Upper lobe of left lung (tissue), 6 donors: ENCODE results near the gene KRIT1. TPM values are rescaled to one million over a fixed set of nuclear protein-coding genes. Genes with fewer than 3 reads are reported as not detected.

Experiments
- ATAC-seq, 2 donors: fragments of 200-7000 bp; cut with Tn5 transposase; one replicate each; pipeline ENCODE4 v1.9.1; 2022; ENCODE audit warnings: mild to moderate bottlenecking in 2 of 2, moderate library complexity in 2 of 2; ENCODE audit not compliant: low FRiP score in 2 of 2
- DNase-seq, 2 donors: peaks; one replicate each; pipeline ENCODE4 v3.0.0-alpha.2; 2019 to 2020
- H3K27ac ChIP-seq, 4 donors: fragments of 200-600 bp; sonication (generic); one replicate each; pipeline ENCODE4 v1.5.1; 2016 to 2019
- H3K27me3 ChIP-seq, 4 donors: fragments of 200-600 bp; sonication (generic); one replicate each; pipeline ENCODE4 v1.5.1; 2017 to 2019
- H3K36me3 ChIP-seq, 4 donors: fragments of 200-600 bp; sonication (generic); one replicate each; pipeline ENCODE4 v1.5.1; 2016 to 2019
- H3K4me1 ChIP-seq, 4 donors: fragments of 200-600 bp; sonication (generic); one replicate each; pipeline ENCODE4 v1.5.1; 2018 to 2019
- H3K4me3 ChIP-seq, 4 donors: fragments of 200-600 bp; sonication (generic); one replicate each; pipeline ENCODE4 v1.5.1; 2017 to 2019; ENCODE audit warnings: mild to moderate bottlenecking in 2 of 4, moderate library complexity in 1 of 4
- H3K9me3 ChIP-seq, 4 donors: fragments of 200-600 bp; sonication (generic); one replicate each; pipeline ENCODE4 v1.5.1; 2018 to 2019
- EP300 ChIP-seq, 4 donors: sonication (generic); formaldehyde crosslinking; IDR thresholded peaks; one replicate each; pipeline ENCODE4 v1.5.1; 2017; ENCODE audit warnings: antibody characterized with exemption in 4 of 4, control low read depth in 2 of 4
- POLR2A ChIP-seq, 4 donors: fragments of 450-650 bp; IDR thresholded peaks; one replicate each; pipeline ENCODE4 v1.5.1; 2016 to 2017; ENCODE audit warnings: antibody characterized with exemption in 4 of 4, mild to moderate bottlenecking in 2 of 4
- POLR2AphosphoS5 ChIP-seq, 2 donors: sonication (generic); formaldehyde crosslinking; IDR thresholded peaks; one replicate each; pipeline ENCODE4 v1.5.1; 2017; ENCODE audit warnings: antibody characterized with exemption in 2 of 2
- WGBS, 2 donors: methylation state at CpG; one replicate each; pipeline ENCODE4 v1.1.5; 2017 to 2018; 5-methylcytosine and 5-hydroxymethylcytosine counted together
- small RNA-seq, 4 donors: library from RNA; depleted of rRNA; stranded (forward); fragments of <200 nt; gene quantifications; one replicate each; pipeline ENCODE3, GENCODE V24; 2016
- total RNA-seq, 6 donors: library from RNA; depleted of rRNA in 4 of 6; stranded (reverse); fragments of >200 nt in 4 of 6; gene quantifications; one replicate each; pipeline versions ENCODE4 v1.1.0 to v1.2.1, GENCODE V29; 2016 to 2021
- TF ChIP-seq, protein P1 (sequence below), 6 experiments: fragments of 450-650 bp in 4 of 6; fragments of 200-600 bp in 2 of 6; sonication (generic) in 2 of 6; IDR thresholded peaks; one replicate each; pipeline ENCODE4 v1.5.1; 2016 to 2019; ENCODE audit warnings: antibody characterized with exemption in 6 of 6
- donor health status: DM: no; HTN: no; CAD: no; lungs with moderate emphysema.
- donor health status: DM: no; HTN: yes; CAD: no; lungs with severe emphysema.

The KRIT1 gene
- total RNA-seq, 6 donors from 2014 or later: 36.8 to 173 (median 56.2) TPM

DNA sequence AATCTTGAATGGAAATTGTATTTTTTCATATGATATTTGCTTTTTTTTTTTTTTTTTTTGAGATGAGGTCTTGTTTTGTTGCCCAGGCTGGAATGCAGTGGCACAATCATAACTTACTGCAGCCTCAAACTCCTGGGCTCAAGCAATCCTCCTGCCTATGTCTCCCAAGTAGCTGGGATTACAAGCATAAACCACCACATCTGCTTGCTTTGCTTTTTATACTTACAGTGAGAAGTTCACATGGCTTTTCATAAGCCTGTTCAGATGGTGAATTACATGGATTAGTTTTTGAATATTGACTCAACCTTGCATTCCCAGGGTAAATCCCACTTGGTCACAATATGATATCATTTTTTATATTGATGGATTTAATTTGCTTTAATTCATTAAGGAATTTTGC is 88.7 kb downstream of the KRIT1 start:
- Histone ChIP-seq H3K9me3 (no peaks in the 10 kb centered on the region), H3K4me1 (no peaks in the 10 kb centered on the region), H3K27ac (no peak overlapping the region), H3K36me3 (no peaks in the 10 kb centered on the region), H3K27me3 (no peaks in the 10 kb centered on the region), H3K4me3 (no peak overlapping the region)
- ATAC-seq (no peak), DNase-seq (no peak)
- TF ChIP-seq EP300 (IDR thresholded peaks at IDR 0.05): no peak
- TF ChIP-seq, protein P1, sequence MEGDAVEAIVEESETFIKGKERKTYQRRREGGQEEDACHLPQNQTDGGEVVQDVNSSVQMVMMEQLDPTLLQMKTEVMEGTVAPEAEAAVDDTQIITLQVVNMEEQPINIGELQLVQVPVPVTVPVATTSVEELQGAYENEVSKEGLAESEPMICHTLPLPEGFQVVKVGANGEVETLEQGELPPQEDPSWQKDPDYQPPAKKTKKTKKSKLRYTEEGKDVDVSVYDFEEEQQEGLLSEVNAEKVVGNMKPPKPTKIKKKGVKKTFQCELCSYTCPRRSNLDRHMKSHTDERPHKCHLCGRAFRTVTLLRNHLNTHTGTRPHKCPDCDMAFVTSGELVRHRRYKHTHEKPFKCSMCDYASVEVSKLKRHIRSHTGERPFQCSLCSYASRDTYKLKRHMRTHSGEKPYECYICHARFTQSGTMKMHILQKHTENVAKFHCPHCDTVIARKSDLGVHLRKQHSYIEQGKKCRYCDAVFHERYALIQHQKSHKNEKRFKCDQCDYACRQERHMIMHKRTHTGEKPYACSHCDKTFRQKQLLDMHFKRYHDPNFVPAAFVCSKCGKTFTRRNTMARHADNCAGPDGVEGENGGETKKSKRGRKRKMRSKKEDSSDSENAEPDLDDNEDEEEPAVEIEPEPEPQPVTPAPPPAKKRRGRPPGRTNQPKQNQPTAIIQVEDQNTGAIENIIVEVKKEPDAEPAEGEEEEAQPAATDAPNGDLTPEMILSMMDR (IDR thresholded peaks at IDR 0.05): no peak
- no peak for TF ChIP-seq POLR2A (IDR thresholded peaks at IDR 0.05)
- no peak for TF ChIP-seq POLR2AphosphoS5 (IDR thresholded peaks at IDR 0.05)

DNA sequence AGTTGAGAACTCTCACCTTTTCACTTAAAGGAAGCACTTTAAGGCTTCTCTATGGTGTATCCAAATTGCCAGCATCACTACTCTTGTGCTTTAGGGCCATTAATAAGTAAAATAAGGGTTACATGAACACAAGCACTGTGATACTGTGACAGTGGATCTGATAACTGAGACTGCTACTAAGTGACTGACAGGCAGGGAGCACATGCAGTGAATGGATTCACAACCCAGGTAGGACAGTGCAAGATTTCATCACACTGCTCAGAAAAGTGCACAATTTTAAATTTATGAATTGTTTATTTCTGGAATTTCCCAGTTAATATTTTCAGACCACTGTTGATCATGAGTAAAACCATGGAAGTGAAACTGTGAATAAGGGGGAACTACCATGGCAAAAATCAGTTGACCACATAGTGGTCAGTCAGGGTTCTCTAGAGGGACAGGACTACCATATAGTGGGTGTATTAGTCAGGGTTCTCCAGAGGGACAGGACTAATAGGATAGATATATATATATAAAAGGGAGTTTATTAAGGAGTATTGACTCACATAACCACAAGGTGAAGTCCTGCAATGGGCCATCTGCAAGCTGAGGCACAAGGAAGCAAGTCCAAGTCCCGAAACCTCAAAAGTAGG is 90.5 kb downstream of the KRIT1 start:
- Histone ChIP-seq H3K4me1 (no peaks in the 10 kb centered on the region), H3K27ac (no peak overlapping the region), H3K27me3 (no peaks in the 10 kb centered on the region), H3K36me3 (no peaks in the 10 kb centered on the region), H3K9me3 (no peaks in the 10 kb centered on the region), H3K4me3 (no peak overlapping the region)
- WGBS, 2 donors: 100% methylated on average over 1 of the region's 1 CpG
- DNase-seq: no peak
- TF ChIP-seq, protein P1 (IDR thresholded peaks at IDR 0.05): no peak
- no peak for TF ChIP-seq EP300 (IDR thresholded peaks at IDR 0.05)
- no peak for TF ChIP-seq POLR2A (IDR thresholded peaks at IDR 0.05)
- no peak for TF ChIP-seq POLR2AphosphoS5 (IDR thresholded peaks at IDR 0.05)
- no peak for ATAC-seq

DNA sequence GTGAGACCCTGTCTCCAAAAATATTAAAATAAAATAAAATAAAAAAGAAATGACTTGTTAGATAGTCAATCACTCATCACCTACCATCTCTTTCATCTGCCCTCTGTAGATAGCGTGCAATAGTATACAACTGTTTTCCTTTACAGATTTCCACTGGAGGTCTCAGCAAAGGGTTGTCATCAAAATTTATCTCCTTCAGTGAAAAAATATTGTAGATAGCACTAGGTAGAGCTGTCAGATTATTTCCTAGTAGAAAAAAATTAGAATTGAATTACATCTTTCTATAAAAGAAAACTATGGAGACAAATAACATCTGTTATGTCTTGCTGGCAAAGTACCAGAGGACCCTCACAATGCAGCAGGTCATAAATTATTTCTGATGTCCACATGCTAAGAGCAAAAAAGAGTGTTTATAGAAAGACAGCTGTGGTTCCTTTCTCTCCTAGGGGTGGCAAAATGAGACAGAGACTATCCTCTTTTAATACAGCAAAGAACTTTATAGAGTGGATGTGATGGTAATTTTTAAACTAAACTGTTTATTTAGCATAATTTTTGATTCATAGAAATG is 95.2 kb downstream of the KRIT1 start:
- Histone ChIP-seq H3K4me3 (no peak overlapping the region), H3K36me3 (no peaks in the 10 kb centered on the region), H3K4me1 (no peaks in the 10 kb centered on the region), H3K27ac (no peak overlapping the region), H3K27me3 (no peaks in the 10 kb centered on the region), H3K9me3 (no peaks in the 10 kb centered on the region)
- DNase-seq (no peak), ATAC-seq (no peak)
- WGBS, 2 donors: 64 to 67% methylated on average over 1 of the region's 1 CpG
- TF ChIP-seq POLR2A (IDR thresholded peaks at IDR 0.05) (no peak), EP300 (IDR thresholded peaks at IDR 0.05) (no peak), POLR2AphosphoS5 (IDR thresholded peaks at IDR 0.05) (no peak)
- TF ChIP-seq, protein P1 (IDR thresholded peaks at IDR 0.05): no peak

DNA sequence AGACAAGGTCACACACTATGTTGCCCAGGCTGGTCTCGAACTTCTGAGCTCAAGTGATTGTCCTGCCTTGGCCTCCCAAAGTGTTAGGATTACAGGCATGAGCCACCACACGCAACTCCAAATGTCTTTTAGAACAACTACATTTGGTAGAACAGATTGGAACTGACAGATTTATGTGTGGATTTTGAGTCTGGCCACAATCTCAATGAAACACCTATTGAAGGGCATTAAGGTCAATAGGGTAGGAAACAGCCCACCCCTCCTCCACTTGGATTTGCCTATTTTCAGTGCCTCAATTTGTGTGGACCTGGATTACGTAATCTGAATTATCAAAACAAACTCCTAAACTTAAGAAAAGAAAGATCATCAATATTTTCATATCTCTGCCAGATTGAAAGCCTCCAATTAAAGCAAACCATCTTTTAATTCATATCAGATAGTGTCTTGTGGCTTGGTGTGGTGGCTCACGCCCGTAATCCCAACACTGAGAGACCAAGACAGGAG is 95.9 kb downstream of the KRIT1 start:
- no peaks in the 10 kb centered on the region for H3K4me1 ChIP-seq
- H3K27ac ChIP-seq: no peak overlapping the region
- 96% methylated on average over 5 of the region's 5 CpGs for WGBS, 2 donors
- H3K36me3 ChIP-seq: no peaks in the 10 kb centered on the region
- H3K9me3 ChIP-seq: no peaks in the 10 kb centered on the region
- H3K27me3 ChIP-seq: no peaks in the 10 kb centered on the region
- no peak for TF ChIP-seq POLR2AphosphoS5 (IDR thresholded peaks at IDR 0.05)
- TF ChIP-seq EP300 (IDR thresholded peaks at IDR 0.05): no peak
- TF ChIP-seq, protein P1 (IDR thresholded peaks at IDR 0.05): no peak
- no peak for TF ChIP-seq POLR2A (IDR thresholded peaks at IDR 0.05)
- no peak for DNase-seq
- H3K4me3 ChIP-seq: no peak overlapping the region
- ATAC-seq: no peak

Small RNA genes lying within 50 kb of the gene (small RNA-seq; reads per million reads assigned to genes)
- gene MIR1285-1 (0 reads per million in 4 donors), gene RF00019 (0 reads per million in 4 donors)

Other genes starting within 250 kb of the KRIT1 start
- gene CYP51A1, start 111.4 kb downstream of the KRIT1 start, total RNA-seq: 100 to 1,000 TPM in 4 of 6 donors, 10 to 100 TPM in 2; 26.2 to 213 (median 148) TPM
- gene LRRD1, start 66.8 kb downstream of the KRIT1 start, total RNA-seq: under 1 TPM in 1 of 6 donors, not detected in 5; 0.20 TPM
- gene ANKIB1, start 60 bp upstream of the KRIT1 start, total RNA-seq: 10 to 100 TPM; 22.8 to 47.1 (median 40.9) TPM
- 10 to 100 TPM; 21.4 to 66.6 (median 39.5) TPM for gene GATAD1, start 201.6 kb upstream of the KRIT1 start, total RNA-seq
- under 1 TPM in 1 of 6 donors, not detected in 5; 0.20 TPM for gene ERVW-1, start 232.0 kb upstream of the KRIT1 start, total RNA-seq